Activated T-cell treated with anti-CD3 and anti-CD28 coated beads, Interleukin-2, amount 50 U/mL, for 72 hours (primary cell): ENCODE results near the gene TTL. TPM values are rescaled to one million over a fixed set of nuclear protein-coding genes. Genes with fewer than 3 reads are reported as not detected.
"Not testable (repeated sequence)": the region's sequence is repeated elsewhere in the genome, so short reads cannot be mapped to it uniquely, and the experiment has no call there.

ENCODE experiments used
- ATAC-seq, 2 donors: fragments of 150-1000 bp; cut with Tn5 transposase; replicated peaks in 1 of 2; 2 replicates each; pipeline ENCODE4 v1.10.0; 2021; ENCODE audit warnings: moderate library complexity in 2 of 2, mild to moderate bottlenecking in 1 of 2
- DNase-seq, 2 donors: peaks; one replicate each; pipeline ENCODE4 v3.0.0; 2021 to 2022; ENCODE audit warnings: mixed read lengths in 1 of 2
- H3K27ac Mint-ChIP-seq: one replicate; pipeline ENCODE4 v1.8.0; 2022; ENCODE audit warnings: mild to moderate bottlenecking, moderate library complexity, mixed read lengths
- H3K27me3 Mint-ChIP-seq: one replicate; pipeline ENCODE4 v1.8.0; 2022; ENCODE audit warnings: low read depth, mixed read lengths
- H3K36me3 Mint-ChIP-seq, 2 donors: one replicate each; pipeline ENCODE4 v1.8.0; 2022; ENCODE audit warnings: mixed read lengths in 2 of 2, mild to moderate bottlenecking in 1 of 2; ENCODE audit not compliant: insufficient read depth in 2 of 2
- H3K4me1 Mint-ChIP-seq: one replicate; pipeline ENCODE4 v1.8.0; 2022; ENCODE audit warnings: low read depth, mixed read lengths
- H3K4me3 Mint-ChIP-seq, 2 donors: one replicate each; pipeline ENCODE4 v1.8.0; 2022; ENCODE audit warnings: mild to moderate bottlenecking in 2 of 2, mixed read lengths in 2 of 2, moderate library complexity in 2 of 2
- H3K9me3 Mint-ChIP-seq, 2 donors: one replicate each; pipeline ENCODE4 v1.8.0; 2022; ENCODE audit warnings: mixed read lengths in 2 of 2
- total RNA-seq, 2 donors: library from RNA; stranded (reverse); gene quantifications; one replicate each; pipeline ENCODE4 v1.2.3, GENCODE V29; 2022

TTL gene
- total RNA-seq, 2 donors from 2014 or later = 28.8 to 32.5 TPM

DNA sequence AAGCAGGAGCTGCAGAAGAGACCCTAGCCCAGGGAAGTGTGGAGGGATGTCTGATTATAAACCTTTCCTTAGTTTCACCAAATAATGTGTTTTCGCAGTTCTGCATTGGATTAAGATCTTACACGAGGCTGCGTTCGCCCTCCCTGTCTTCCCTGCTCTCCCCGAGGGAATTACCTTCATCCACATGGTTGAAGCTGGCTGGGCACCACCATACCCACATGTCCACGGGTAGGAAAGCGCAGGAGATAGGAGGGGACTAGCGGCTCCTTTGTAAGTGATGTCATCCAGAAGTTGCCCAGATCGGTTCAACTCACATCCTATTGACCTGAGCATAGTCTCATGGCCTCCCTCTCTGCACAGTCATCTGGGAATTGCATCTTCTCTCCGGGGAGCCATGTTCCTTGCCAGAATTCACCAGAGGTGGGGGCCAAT is 1.1 kb downstream of the TTL start:
- no peaks in the 10 kb centered on the region for H3K27me3 Mint-ChIP-seq
- peak overlapping the region; percentile 81 for H3K27ac Mint-ChIP-seq
- H3K9me3 Mint-ChIP-seq = no peaks in the 10 kb centered on the region
- DNase-seq = no peak
- peak overlapping the region; percentile 90 to 93 for H3K4me3 Mint-ChIP-seq
- H3K4me1 Mint-ChIP-seq = peaks cover 62% of the 10 kb centered on the region
- no peak for ATAC-seq
- H3K36me3 Mint-ChIP-seq = peaks cover 3 to 6% of the 10 kb centered on the region in 2 donors

DNA sequence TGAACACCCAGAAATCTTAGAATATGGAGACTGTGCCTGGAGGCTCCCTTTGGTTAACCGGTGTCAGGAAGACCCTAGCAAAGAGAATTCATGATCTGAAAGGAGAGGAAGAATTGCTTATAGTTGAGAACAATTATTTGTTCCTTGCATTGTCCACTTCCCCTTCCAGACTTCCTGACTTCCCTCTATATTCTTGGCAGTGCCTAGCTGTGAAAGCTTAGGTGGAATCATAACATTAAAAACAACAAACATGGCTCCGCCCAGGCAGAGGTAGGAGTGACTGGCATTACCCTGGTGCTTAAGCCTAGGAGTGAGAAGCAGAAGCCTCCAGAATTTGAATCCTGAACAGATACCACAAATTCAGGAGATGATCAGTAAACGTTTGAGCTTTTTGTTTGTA is 1.9 kb downstream of the TTL start:
- Mint-ChIP-seq H3K9me3 (no peaks in the 10 kb centered on the region), H3K4me1 (peaks cover 62% of the 10 kb centered on the region), H3K27me3 (no peaks in the 10 kb centered on the region), H3K36me3 (peaks cover 3 to 6% of the 10 kb centered on the region in 2 donors), H3K27ac (no peak overlapping the region), H3K4me3 (peak overlapping the region; percentile 90 to 93)
- DNase-seq (no peak), ATAC-seq (no peak)

DNA sequence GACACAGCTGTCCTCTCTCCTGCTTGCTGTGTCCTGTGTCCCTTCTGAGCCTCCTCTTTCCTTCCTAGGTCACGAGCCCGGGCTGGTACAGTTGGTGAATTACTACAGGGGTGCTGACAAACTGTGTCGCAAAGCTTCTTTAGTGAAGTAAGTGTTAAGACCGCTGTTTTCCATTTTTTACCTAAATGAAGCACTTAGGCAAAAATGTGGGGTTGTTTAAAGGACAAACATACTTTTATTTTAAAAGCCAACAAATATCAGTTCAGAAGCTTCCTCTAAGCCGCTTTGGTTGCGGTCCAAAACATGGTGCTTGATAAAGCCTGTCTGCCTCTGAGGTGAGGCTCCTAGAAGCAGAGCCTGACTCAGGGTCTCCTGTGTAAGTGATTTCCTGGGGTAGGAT is 3.9 kb downstream of the TTL start:
- Mint-ChIP-seq H3K27me3 (no peaks in the 10 kb centered on the region), H3K4me3 (no peak overlapping the region), H3K4me1 (peaks cover 55% of the 10 kb centered on the region), H3K36me3 (peaks cover 3 to 6% of the 10 kb centered on the region in 2 donors), H3K9me3 (no peaks in the 10 kb centered on the region), H3K27ac (no peak overlapping the region)
- ATAC-seq (no peak), DNase-seq (no peak)

- DNase-seq (no peak), ATAC-seq (peak; percentile 15 to 17)
- peaks cover 3 to 4% of the 10 kb centered on the region in 2 donors for H3K36me3 Mint-ChIP-seq
These were observed 4.9 kb downstream of the TTL start for GRCh38 chr2:112486895-112487294.

DNA sequence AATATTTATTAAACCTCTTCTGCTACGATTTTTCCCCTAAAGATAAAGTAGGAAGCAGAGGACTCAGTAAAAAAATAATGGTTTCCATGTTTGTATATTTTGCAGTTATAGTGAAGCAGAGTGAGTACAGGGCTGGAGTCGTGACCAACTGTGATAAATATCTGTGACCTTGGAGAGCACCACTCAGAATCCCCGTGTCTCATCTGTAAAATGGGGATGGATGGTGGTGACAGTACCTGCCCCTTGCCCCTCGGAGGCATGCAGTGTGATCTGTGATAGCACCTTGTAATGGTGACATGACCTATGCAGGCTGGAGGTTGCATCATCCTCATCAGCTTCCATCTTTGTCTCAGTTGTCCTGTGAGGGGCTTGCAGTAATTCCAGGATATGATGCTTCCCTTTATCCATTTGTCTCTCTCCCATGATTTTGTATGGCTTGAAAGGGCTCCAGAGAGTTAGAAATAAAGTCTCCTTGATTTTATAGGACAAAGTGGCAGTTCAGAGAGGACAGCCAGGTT is 5.5 kb downstream of the TTL start:
- no peak for ATAC-seq
- no peaks in the 10 kb centered on the region for H3K27me3 Mint-ChIP-seq
- H3K36me3 Mint-ChIP-seq = peaks cover 4% of the 10 kb centered on the region in 2 donors
- peaks cover 49% of the 10 kb centered on the region for H3K4me1 Mint-ChIP-seq
- H3K27ac Mint-ChIP-seq = no peak overlapping the region
- DNase-seq = no peak
- no peaks in the 10 kb centered on the region for H3K9me3 Mint-ChIP-seq
- H3K4me3 Mint-ChIP-seq = no peak overlapping the region

More at GRCh38 chr2:112486895-112487294, 4.9 kb downstream of the TTL start:
- H3K27me3 Mint-ChIP-seq = no peaks in the 10 kb centered on the region
- peaks cover 49% of the 10 kb centered on the region for H3K4me1 Mint-ChIP-seq
- H3K27ac Mint-ChIP-seq = peak overlapping the region; percentile 15
- no peaks in the 10 kb centered on the region for H3K9me3 Mint-ChIP-seq
- peak overlapping the region in 1 of 2 donors; percentile 73 for H3K4me3 Mint-ChIP-seq

DNA sequence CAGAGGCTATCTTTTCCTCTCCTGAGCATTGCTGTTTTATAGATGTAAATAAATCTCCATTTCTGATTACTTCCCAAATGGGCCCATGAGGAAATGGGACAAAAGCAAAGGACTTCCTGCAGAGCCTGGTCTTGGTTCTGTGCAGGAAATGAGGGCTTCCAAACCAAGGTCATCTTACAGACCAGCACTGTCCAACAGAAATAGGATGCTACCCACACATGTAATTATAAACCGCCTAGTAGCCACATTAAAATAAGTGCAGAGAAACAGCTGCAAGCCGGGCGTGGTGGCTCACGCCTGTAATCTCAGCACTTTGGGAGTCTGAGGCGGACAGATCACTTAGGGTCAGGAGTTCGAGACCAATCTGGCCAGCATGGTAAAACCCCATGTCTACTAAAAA is 6.2 kb downstream of the TTL start:
- ATAC-seq (no peak), DNase-seq (no peak)
- no peaks in the 10 kb centered on the region for H3K9me3 Mint-ChIP-seq
- no peak overlapping the region for H3K4me3 Mint-ChIP-seq
- peak overlapping the region; percentile 57 for H3K27ac Mint-ChIP-seq
- H3K4me1 Mint-ChIP-seq = peaks cover 43% of the 10 kb centered on the region
- H3K27me3 Mint-ChIP-seq = no peaks in the 10 kb centered on the region
- peaks cover 1 to 4% of the 10 kb centered on the region in 2 donors for H3K36me3 Mint-ChIP-seq

DNA sequence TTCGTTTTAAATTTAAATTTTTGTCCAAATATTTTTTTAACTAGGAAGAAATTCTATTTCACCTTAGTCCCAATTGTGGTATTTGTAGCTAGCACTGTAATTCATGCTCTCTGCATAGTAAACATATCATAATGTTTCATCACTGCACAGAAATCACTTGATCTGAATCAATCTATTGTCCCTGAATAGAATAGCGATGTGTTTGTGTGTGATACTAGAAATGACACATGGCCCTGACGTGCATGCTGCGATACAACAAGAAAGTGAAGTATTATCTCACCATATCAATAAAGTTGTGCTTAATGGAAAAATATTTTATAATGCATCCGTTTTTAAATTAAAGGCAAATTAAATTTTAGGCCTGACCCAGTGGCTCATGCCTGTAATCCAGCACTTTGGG is 10.0 kb downstream of the TTL start:
- no peak for ATAC-seq
- no peak for DNase-seq
- peaks cover 0 to 3% of the 10 kb centered on the region in 2 donors for H3K36me3 Mint-ChIP-seq
- no peaks in the 10 kb centered on the region for H3K9me3 Mint-ChIP-seq
- no peak overlapping the region for H3K27ac Mint-ChIP-seq
- H3K27me3 Mint-ChIP-seq = no peaks in the 10 kb centered on the region
- peaks cover 8% of the 10 kb centered on the region for H3K4me1 Mint-ChIP-seq
- H3K4me3 Mint-ChIP-seq = no peak overlapping the region

GRCh38 chr2:112493048-112493447 is 11.1 kb downstream of the TTL start:
- Mint-ChIP-seq H3K4me1 (no peaks in the 10 kb centered on the region), H3K9me3 (no peaks in the 10 kb centered on the region), H3K27me3 (no peaks in the 10 kb centered on the region), H3K36me3 (peaks cover 0 to 1% of the 10 kb centered on the region in 2 donors), H3K27ac (no peak overlapping the region), H3K4me3 (no peak overlapping the region)
- DNase-seq (no peak), ATAC-seq (no peak)

DNA sequence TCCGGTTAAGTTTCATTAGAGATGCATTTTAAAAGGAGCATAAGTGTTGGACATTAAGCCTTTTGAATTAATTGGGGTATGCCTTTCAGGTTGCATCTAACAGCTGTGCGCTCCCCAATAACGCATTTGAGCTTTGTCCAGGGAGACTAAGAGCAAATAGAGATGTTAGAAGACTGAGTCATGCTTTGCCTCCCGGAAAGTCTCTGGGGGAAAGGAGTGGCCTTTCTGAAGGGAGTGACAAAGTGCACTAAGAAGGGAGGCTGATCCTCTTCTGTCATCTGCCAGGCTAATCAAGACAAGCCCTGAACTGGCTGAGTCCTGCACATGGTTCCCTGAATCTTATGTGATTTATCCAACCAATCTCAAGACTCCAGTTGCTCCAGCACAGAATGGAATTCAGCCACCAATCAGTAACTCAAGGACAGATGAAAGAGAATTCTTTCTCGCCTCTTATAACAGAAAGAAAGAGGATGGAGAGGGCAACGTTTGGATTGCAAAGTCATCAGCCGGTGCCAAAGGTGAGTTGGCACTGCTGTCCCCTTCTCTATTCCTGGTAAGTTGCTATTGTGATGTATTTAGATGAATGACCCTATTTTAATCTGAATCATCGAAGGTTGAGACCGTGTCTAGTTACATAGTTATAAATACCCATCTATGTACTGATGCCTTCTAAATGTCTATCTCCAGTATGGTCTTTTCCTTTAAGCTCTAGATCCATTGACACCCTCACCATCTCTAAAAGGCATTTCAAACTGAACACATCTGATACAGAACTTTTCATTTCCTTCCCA is 12.1 kb downstream of the TTL start:
- no peak for ATAC-seq
- peaks cover 0 to 1% of the 10 kb centered on the region in 2 donors for H3K36me3 Mint-ChIP-seq
- no peaks in the 10 kb centered on the region for H3K4me1 Mint-ChIP-seq
- DNase-seq = no peak
- no peak overlapping the region for H3K4me3 Mint-ChIP-seq
- no peaks in the 10 kb centered on the region for H3K9me3 Mint-ChIP-seq
- H3K27me3 Mint-ChIP-seq = no peaks in the 10 kb centered on the region
- no peak overlapping the region for H3K27ac Mint-ChIP-seq

DNA sequence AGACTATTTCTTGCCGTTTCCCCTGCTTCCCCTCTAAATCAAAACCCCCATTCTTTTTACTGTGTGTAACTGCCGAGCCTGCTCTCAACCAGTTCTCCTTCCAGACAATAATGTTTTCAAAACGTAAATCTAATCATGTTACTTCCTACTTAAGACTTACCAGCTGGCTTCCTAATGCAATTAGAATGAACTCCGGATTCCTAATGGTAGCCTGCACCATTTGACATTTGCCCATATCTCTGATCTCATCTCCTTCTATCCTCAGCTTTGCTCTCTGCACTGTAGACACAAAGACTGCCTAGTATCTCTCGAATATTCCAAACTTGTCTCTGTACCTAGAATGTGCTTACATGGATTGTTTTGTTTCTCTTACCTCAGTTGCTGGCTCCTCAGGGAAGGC is 12.9 kb downstream of the TTL start:
- Mint-ChIP-seq H3K9me3 (no peaks in the 10 kb centered on the region), H3K27ac (no peak overlapping the region), H3K4me1 (no peaks in the 10 kb centered on the region), H3K27me3 (no peaks in the 10 kb centered on the region), H3K36me3 (peaks cover 0 to 2% of the 10 kb centered on the region in 2 donors), H3K4me3 (no peak overlapping the region)
- DNase-seq (no peak), ATAC-seq (no peak)

- H3K36me3 Mint-ChIP-seq, H3K4me1 Mint-ChIP-seq, ATAC-seq, DNase-seq, H3K27ac Mint-ChIP-seq, H3K4me3 Mint-ChIP-seq, H3K27me3 Mint-ChIP-seq, H3K9me3 Mint-ChIP-seq: not testable (repeated sequence)
These were observed 13.9 kb downstream of the TTL start for GRCh38 chr2:112495878-112496277.

DNA sequence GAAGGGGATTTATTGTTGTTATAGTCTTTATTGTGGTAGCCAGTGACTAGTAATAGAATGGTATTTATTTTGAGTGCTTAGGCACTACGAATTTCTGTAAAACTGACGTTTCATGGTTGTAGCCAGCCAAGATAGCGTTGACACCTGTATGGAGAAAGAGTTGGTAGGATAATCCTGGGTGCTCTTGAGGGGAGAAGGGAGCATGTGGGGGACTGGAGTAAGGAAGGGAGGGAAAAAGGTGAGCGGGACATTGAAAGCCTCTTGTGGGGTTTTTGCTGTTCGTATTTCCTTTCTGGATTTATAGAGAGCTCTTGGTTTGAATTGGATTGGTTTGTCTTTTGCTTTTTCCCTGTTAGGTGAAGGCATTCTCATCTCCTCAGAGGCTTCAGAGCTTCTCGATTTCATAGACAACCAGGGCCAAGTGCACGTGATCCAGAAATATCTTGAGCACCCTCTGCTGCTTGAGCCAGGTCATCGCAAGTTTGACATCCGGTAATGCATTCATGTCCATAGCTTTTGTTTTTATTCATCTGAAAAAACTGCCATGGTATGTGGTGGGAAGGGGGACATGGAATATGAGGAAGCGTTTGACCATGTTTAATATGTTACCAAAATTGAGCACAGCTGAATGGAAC is 19.0 kb downstream of the TTL start:
- not testable (repeated sequence) for H3K27ac Mint-ChIP-seq

GRCh38 chr2:112509239-112509998 is 27.5 kb downstream of the TTL start:
- H3K9me3 Mint-ChIP-seq, H3K27me3 Mint-ChIP-seq, H3K4me3 Mint-ChIP-seq, H3K4me1 Mint-ChIP-seq, ATAC-seq, H3K27ac Mint-ChIP-seq, DNase-seq: not testable (repeated sequence)
- H3K36me3 Mint-ChIP-seq = peaks cover 3 to 12% of the 10 kb centered on the region in 2 donors

More for the DNA sequence above, 19.0 kb downstream of the TTL start:
- H3K36me3 Mint-ChIP-seq, DNase-seq, H3K4me1 Mint-ChIP-seq, H3K27me3 Mint-ChIP-seq, H3K4me3 Mint-ChIP-seq, H3K9me3 Mint-ChIP-seq: not testable (repeated sequence)
- peak; percentile 51 to 55 for ATAC-seq
